ENCODE data around the gene PLCH1. TPM values are rescaled to one million over a fixed set of nuclear protein-coding genes. Genes with fewer than 3 reads are reported as not detected.

Gene PLCH1
- total and polyA plus RNA-seq, 9 donors, result 0.04 to 6.3 (median 0.79) TPM

GRCh38 chr3:155745795-155746550, 1.1 kb upstream of the PLCH1 start:
- intact Hi-C loops (cut with DNase I), result no loop called here
- H3K9me3 ChIP-seq, result no peaks in the 10 kb centered on the region
- no peak overlapping the region for H3K4me3 ChIP-seq
- TF ChIP-seq, protein P1, sequence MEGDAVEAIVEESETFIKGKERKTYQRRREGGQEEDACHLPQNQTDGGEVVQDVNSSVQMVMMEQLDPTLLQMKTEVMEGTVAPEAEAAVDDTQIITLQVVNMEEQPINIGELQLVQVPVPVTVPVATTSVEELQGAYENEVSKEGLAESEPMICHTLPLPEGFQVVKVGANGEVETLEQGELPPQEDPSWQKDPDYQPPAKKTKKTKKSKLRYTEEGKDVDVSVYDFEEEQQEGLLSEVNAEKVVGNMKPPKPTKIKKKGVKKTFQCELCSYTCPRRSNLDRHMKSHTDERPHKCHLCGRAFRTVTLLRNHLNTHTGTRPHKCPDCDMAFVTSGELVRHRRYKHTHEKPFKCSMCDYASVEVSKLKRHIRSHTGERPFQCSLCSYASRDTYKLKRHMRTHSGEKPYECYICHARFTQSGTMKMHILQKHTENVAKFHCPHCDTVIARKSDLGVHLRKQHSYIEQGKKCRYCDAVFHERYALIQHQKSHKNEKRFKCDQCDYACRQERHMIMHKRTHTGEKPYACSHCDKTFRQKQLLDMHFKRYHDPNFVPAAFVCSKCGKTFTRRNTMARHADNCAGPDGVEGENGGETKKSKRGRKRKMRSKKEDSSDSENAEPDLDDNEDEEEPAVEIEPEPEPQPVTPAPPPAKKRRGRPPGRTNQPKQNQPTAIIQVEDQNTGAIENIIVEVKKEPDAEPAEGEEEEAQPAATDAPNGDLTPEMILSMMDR (IDR thresholded peaks at IDR 0.05), result no peak
- no peak for TF ChIP-seq POLR2A (IDR thresholded peaks at IDR 0.05)
- TF ChIP-seq EP300 (IDR thresholded peaks at IDR 0.05), result no peak
- DNase-seq, result no peak
- H3K27me3 ChIP-seq, result no peaks in the 10 kb centered on the region
- H3K27ac ChIP-seq, result no peak overlapping the region
- peaks cover 1% of the 10 kb centered on the region for H3K4me1 ChIP-seq (ENCODE audit: insufficient read depth)
- no peaks in the 10 kb centered on the region for H3K36me3 ChIP-seq
- WGBS, 3 donors, result 33 to 44% (median 40%) methylated on average over 19 of the region's 19 CpGs

DNA sequence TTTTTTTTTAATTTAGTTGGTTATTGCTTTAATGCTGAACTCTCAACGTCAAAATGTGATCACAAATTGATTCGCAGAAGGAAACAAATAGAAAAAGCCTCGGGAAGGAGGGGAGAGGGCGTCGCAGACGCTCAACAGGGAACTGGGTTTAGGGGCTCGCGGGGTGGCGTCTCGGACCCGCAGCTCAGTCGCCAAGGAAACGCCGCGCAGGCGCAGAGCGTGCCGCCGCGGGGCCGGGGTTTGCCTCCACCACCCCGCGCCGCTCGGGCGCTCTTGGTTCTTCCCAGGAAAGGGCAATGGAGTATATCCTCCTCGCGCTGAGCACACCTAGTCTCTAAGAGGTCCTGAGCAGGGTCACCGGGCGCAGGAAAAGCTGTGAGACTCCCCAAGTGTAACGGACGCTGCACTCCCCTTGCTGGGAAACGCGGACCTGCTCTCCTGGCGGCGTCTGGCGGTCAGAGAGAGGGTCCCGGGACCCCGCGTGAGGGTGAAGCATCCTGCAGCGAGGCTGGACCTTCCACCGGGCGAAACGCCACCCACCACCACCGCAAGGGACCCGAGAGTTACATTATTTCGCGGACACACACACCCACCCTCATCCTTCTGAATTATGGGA, 753 bp downstream of the PLCH1 start:
- DNase-seq, result peak; percentile 31 to 69 (median 42)
- H3K36me3 ChIP-seq, result no peaks in the 10 kb centered on the region
- peaks cover 1% of the 10 kb centered on the region for H3K4me1 ChIP-seq (ENCODE audit: insufficient read depth)
- peak overlapping the region; percentile 46 for H3K4me3 ChIP-seq
- no peak overlapping the region for H3K27ac ChIP-seq
- intact Hi-C loops (cut with DNase I), result no loop called here
- TF ChIP-seq POLR2A (IDR thresholded peaks at IDR 0.05) (no peak), EP300 (IDR thresholded peaks at IDR 0.05) (no peak)
- TF ChIP-seq, protein P1 (IDR thresholded peaks at IDR 0.05), result no peak
- H3K9me3 ChIP-seq, result no peaks in the 10 kb centered on the region
- WGBS, 3 donors, result 0 to 1% (median 1%) methylated on average over 45 to 48 of the region's 48 CpGs
- no peaks in the 10 kb centered on the region for H3K27me3 ChIP-seq

GRCh38 chr3:155743606-155744005, 1.3 kb downstream of the PLCH1 start:
- no peaks in the 10 kb centered on the region for H3K36me3 ChIP-seq
- H3K27ac ChIP-seq, result no peak overlapping the region
- no peaks in the 10 kb centered on the region for H3K27me3 ChIP-seq
- WGBS, 3 donors, result 11 to 14% (median 12%) methylated on average over 8 of the region's 8 CpGs
- H3K9me3 ChIP-seq, result no peaks in the 10 kb centered on the region
- TF ChIP-seq EP300 (IDR thresholded peaks at IDR 0.05), result no peak
- no peak for DNase-seq
- peak overlapping the region; percentile 46 for H3K4me3 ChIP-seq
- intact Hi-C loops (cut with DNase I), result no loop called here
- H3K4me1 ChIP-seq (ENCODE audit: insufficient read depth), result peaks cover 1% of the 10 kb centered on the region

- TF ChIP-seq POLR2A (IDR thresholded peaks at IDR 0.05) (no peak), EP300 (IDR thresholded peaks at IDR 0.05) (no peak)
- TF ChIP-seq, protein P1 (IDR thresholded peaks at IDR 0.05), result no peak
- intact Hi-C loops (cut with DNase I), result no loop called here
These were observed 2.4 kb downstream of the PLCH1 start for GRCh38 chr3:155742349-155742965.

More at GRCh38 chr3:155742349-155742965, 2.4 kb downstream of the PLCH1 start:
- no peak for DNase-seq
- Histone ChIP-seq H3K9me3 (no peaks in the 10 kb centered on the region), H3K4me3 (no peak overlapping the region), H3K4me1 (ENCODE audit: insufficient read depth) (peaks cover 1% of the 10 kb centered on the region), H3K36me3 (no peaks in the 10 kb centered on the region), H3K27me3 (no peaks in the 10 kb centered on the region), H3K27ac (no peak overlapping the region)
- WGBS, 3 donors, result 66 to 80% (median 70%) methylated on average over 5 of the region's 5 CpGs

Data from ovary (tissue), 9 donors.